Lower lobe of right lung (tissue), 2 donors: Measurements from ENCODE around the gene CEP126. TPM values are rescaled to one million over a fixed set of nuclear protein-coding genes. Genes with fewer than 3 reads are reported as not detected.

Experiments
- ATAC-seq, 2 donors: fragments of 200-7000 bp; cut with Tn5 transposase; one replicate each; pipeline ENCODE4 v1.9.1; 2020 to 2022; ENCODE audit warnings: mild to moderate bottlenecking in 2 of 2, moderate library complexity in 2 of 2
- DNase-seq: peaks from one replicate; pipeline ENCODE4 v3.0.0-alpha.2; 2020
- H3K27ac ChIP-seq: fragments of 200-600 bp; one replicate; pipeline ENCODE4 v1.8.0; 2022
- H3K27me3 ChIP-seq: fragments of 200-600 bp; one replicate; pipeline ENCODE4 v1.8.0; 2022; ENCODE audit warnings: low read depth
- H3K36me3 ChIP-seq: fragments of 200-600 bp; one replicate; pipeline ENCODE4 v1.8.0; 2022; ENCODE audit warnings: mild to moderate bottlenecking
- H3K4me1 ChIP-seq: fragments of 200-600 bp; one replicate; pipeline ENCODE4 v1.8.0; 2022
- H3K4me3 ChIP-seq: fragments of 200-600 bp; one replicate; pipeline ENCODE4 v1.8.0; 2022; ENCODE audit warnings: mild to moderate bottlenecking
- H3K9me3 ChIP-seq: fragments of 200-600 bp; one replicate; pipeline ENCODE4 v1.8.0; 2022
- intact Hi-C: fragments of 100-400 bp; cut with DNase I; formaldehyde crosslinking; loops from one replicate; pipeline ENCODE4 v1.11.0; 2022
- total RNA-seq: library from RNA; stranded (reverse); fragmentation: NEBNext Ultra II Directional; extraction: Animal tissue kit (Norgen Biotek cat#: 25700); gene quantifications from one replicate; pipeline ENCODE4 v1.2.1, GENCODE V29; 2021
- TF ChIP-seq, protein P1 (sequence below): fragments of 200-600 bp; IDR thresholded peaks from one replicate; pipeline ENCODE4 v1.8.0; 2022; ENCODE audit warnings: antibody characterized with exemption, mild to moderate bottlenecking
- donor health status: DM: no; HTN: yes; CAD: no; lungs with severe emphysema.

CEP126 gene
- total RNA-seq, 1 donor from 2014 or later: 6.4 TPM

DNA sequence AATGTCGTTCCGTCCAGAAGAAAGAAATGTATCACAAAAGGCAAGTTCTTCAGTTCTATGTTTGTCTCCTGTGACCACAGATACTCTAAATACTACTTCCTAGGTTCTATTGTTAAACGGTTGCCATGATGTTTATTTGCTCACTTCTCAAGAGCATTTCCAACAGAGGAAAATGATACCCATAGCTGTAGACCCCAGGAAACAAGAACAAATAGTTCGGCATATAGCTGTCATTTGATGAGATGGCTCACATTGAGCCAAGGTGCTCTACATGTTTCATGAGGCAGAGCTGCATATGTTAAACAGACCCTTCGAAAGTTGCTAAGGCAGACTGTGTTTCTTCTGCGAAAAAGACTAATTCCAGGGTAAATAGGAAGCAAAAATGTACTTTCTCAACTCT, 16.9 kb downstream of the CEP126 start:
- intact Hi-C loops: no loop called here
- no peaks in the 10 kb centered on the region for H3K4me1 ChIP-seq
- no peaks in the 10 kb centered on the region for H3K27me3 ChIP-seq
- no peak overlapping the region for H3K4me3 ChIP-seq
- no peaks in the 10 kb centered on the region for H3K9me3 ChIP-seq
- H3K27ac ChIP-seq: no peak overlapping the region
- no peak for ATAC-seq
- DNase-seq: no peak
- no peaks in the 10 kb centered on the region for H3K36me3 ChIP-seq
- TF ChIP-seq, protein P1, sequence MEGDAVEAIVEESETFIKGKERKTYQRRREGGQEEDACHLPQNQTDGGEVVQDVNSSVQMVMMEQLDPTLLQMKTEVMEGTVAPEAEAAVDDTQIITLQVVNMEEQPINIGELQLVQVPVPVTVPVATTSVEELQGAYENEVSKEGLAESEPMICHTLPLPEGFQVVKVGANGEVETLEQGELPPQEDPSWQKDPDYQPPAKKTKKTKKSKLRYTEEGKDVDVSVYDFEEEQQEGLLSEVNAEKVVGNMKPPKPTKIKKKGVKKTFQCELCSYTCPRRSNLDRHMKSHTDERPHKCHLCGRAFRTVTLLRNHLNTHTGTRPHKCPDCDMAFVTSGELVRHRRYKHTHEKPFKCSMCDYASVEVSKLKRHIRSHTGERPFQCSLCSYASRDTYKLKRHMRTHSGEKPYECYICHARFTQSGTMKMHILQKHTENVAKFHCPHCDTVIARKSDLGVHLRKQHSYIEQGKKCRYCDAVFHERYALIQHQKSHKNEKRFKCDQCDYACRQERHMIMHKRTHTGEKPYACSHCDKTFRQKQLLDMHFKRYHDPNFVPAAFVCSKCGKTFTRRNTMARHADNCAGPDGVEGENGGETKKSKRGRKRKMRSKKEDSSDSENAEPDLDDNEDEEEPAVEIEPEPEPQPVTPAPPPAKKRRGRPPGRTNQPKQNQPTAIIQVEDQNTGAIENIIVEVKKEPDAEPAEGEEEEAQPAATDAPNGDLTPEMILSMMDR: no peak

DNA sequence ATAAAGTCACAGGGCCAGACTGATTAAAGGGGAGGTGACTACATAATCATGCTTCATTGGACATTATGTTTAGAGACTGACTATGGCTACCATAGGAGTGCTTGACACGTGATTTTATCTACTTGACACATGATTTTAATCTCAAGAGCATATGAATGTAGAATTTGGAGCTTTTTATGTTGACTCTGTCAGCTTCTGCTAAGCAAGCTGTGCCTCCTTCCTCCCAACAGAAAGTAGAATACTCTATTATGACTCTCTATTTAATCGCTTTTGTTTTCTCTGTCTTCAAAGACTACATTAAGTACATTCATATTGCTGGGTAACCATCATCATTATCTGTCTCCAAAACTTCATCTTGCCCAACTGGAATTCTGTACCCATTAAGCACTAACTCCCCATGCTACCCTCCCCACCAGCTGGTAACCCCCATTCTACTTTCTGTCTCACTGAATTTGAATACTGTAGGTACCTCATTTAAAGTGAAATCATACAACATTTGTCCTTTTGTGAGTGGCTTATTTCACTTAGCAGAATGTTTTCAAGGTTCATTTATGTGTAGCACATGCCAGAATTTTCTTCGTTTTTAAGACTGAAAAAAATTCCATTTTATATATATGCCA, 26.2 kb downstream of the CEP126 start:
- intact Hi-C loops: no loop called here

DNA sequence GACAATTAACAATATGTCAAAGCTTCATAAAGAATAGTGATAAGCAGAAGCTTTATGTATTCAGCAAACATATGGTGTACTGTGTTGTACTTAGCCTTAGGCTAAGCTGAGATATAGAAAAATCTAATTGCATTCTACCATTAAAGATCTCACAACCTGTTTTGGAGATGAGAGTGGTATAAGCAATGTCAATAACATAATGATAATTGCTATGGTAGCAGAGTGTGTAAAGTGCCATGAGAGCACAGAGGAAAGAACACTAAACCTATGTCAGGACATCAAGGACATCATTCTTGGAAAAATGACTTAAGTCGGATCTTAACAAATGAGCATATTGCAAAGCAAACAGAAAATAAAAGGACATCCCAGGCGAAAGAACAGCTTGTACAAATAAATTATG, 30.1 kb downstream of the CEP126 start:
- TF ChIP-seq, protein P1: no peak
- intact Hi-C loops: no loop called here
- no peaks in the 10 kb centered on the region for H3K4me1 ChIP-seq
- H3K27me3 ChIP-seq: no peaks in the 10 kb centered on the region
- DNase-seq (no peak), ATAC-seq (no peak)
- H3K27ac ChIP-seq: no peak overlapping the region
- H3K4me3 ChIP-seq: no peak overlapping the region
- no peaks in the 10 kb centered on the region for H3K36me3 ChIP-seq
- H3K9me3 ChIP-seq: no peaks in the 10 kb centered on the region

More for the DNA sequence above, 26.2 kb downstream of the CEP126 start:
- no peaks in the 10 kb centered on the region for H3K9me3 ChIP-seq
- ATAC-seq (no peak), DNase-seq (no peak)
- H3K27ac ChIP-seq: no peak overlapping the region
- H3K4me3 ChIP-seq: no peak overlapping the region
- TF ChIP-seq, protein P1: no peak
- H3K4me1 ChIP-seq: no peaks in the 10 kb centered on the region
- H3K27me3 ChIP-seq: no peaks in the 10 kb centered on the region
- no peaks in the 10 kb centered on the region for H3K36me3 ChIP-seq

DNA sequence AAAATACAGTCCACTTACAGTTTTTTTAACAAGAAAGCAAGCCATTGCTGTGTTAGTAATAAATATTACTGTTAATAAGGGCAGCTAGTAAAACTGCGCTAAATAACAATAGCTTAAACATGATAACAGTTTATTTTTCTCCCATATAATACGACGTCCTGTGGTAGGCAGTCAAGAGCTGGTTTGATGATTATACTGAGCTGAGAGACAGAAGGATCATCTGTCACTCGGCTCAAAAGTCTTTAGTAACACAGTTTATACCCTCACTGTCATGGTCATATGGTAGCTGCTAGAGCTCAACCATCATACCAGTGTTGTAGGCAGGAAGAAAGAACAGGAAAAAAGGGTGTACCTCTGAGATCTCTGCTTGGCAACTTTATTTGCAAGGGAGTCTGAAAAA, 30.6 kb downstream of the CEP126 start:
- Histone ChIP-seq H3K27ac (no peak overlapping the region), H3K27me3 (no peaks in the 10 kb centered on the region), H3K36me3 (no peaks in the 10 kb centered on the region), H3K4me3 (no peak overlapping the region), H3K4me1 (no peaks in the 10 kb centered on the region), H3K9me3 (no peaks in the 10 kb centered on the region)
- intact Hi-C loops: no loop called here
- TF ChIP-seq, protein P1: no peak
- DNase-seq: no peak
- ATAC-seq: no peak

DNA sequence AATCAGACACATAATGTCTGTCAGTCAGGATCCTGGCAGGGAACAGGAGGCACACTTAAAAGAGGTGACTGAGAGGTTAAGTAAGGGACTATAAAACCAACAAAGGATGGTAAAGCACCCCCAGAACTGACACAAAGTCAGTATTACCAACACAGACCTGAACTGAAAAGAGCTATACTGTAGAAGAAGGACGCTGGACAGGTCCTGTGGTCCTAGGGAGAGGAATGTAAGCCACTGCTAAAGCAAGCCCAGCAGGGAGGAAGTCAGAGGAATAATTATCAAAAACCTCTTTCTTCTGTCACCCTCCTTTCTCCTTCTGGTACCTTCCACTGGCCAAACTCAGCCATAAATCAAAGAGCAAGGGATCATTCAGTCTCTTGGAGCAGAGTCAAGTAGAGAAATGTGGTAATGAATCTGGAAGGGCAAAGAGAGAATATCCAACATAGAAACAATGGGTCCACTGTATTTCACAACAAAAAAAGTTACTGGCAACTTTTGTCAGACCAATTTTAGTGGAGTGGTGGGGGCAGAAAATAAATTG, 34.9 kb downstream of the CEP126 start:
- H3K4me3 ChIP-seq: no peak overlapping the region
- no peak for ATAC-seq
- no peaks in the 10 kb centered on the region for H3K36me3 ChIP-seq
- intact Hi-C loops: no loop called here
- no peak for DNase-seq
- H3K9me3 ChIP-seq: no peaks in the 10 kb centered on the region
- no peak overlapping the region for H3K27ac ChIP-seq
- no peaks in the 10 kb centered on the region for H3K27me3 ChIP-seq
- no peaks in the 10 kb centered on the region for H3K4me1 ChIP-seq
- TF ChIP-seq, protein P1: no peak
